LNCAP (cell line): ENCODE data around the gene GALNT18.

ENCODE experiments used
- TF ChIP-seq, protein P1 (sequence below): fragments of 450-650 bp; IDR thresholded peaks from 2 replicates; pipeline ENCODE4 v1.5.1; 2017; ENCODE audit warnings: mild to moderate bottlenecking

Gene GALNT18

DNA sequence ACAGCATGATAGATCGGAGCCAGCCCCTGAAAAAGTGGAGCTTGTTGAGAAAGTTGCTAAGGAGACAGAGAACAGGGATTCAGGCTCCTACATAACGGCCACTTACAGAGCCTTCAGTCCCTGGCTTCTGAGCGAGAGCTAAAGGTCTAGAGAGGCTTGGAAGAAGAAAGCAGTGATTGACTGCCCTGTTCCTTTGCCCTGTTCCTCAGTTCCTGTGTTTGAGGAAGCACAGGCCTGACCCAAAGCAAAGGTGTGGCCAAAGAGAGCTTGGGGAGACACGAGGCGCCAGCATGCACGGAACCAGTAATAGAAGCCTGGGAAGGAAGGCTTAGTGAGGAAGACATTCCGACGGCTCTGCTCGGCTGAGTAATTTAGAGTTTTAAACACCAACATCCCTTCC lies 194.7 kb downstream of the GALNT18 start:
- TF ChIP-seq, protein P1, sequence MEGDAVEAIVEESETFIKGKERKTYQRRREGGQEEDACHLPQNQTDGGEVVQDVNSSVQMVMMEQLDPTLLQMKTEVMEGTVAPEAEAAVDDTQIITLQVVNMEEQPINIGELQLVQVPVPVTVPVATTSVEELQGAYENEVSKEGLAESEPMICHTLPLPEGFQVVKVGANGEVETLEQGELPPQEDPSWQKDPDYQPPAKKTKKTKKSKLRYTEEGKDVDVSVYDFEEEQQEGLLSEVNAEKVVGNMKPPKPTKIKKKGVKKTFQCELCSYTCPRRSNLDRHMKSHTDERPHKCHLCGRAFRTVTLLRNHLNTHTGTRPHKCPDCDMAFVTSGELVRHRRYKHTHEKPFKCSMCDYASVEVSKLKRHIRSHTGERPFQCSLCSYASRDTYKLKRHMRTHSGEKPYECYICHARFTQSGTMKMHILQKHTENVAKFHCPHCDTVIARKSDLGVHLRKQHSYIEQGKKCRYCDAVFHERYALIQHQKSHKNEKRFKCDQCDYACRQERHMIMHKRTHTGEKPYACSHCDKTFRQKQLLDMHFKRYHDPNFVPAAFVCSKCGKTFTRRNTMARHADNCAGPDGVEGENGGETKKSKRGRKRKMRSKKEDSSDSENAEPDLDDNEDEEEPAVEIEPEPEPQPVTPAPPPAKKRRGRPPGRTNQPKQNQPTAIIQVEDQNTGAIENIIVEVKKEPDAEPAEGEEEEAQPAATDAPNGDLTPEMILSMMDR: no peak

DNA sequence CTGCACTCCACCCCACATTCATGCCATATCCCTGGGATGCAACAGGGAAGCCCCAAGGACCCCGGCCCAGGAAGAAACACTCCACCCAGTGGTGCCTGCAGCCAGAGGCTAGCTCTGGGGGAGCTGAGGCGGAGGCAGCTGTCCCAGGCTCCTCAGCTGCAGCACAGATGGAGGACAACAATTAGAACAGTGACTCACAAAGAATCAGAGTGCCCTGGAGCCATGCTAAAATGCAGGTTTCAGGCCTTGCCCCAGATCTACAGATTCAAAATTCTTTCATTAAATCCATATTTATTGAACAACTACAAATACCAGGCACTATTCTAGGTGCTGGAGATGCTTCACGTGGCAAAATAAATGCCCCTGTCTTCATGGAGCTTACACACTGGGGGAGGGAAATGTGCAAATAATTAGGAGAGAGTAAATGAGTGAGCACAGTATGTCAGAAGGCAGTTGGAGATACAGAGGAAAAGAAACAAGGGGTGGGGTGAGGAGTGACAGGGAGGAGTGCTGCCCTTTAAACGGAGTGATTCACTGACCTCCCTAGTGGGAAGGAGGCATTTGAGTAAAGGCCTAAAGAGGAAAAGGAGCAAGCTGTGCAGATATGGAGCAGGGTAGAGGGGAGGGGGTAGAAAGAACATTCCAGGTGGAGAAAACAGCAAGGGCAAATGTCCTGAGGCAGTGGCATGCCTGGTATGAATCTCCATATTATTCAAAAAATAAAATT lies 195.4 kb downstream of the GALNT18 start:
- TF ChIP-seq, protein P1: no peak

DNA sequence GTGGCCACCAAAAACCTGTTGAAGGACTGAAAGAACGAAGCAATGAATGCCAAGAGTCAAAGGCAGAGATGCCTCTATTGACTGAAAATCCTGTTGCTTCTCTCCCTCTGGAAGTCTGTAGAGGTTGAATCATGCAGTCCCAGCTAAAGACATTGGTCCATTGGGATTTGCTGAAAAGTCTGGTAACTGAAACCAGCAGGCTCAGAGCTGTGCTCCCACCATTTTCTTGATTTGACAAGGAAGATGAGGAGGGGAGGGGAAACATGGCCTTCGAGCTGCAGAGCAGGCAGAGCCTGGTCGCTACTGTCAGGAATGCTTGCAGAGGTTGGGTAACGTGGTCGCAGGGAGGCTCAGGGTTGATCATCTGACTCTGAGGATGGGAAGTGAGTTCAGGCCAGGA lies 196.0 kb downstream of the GALNT18 start:
- TF ChIP-seq, protein P1: no peak

DNA sequence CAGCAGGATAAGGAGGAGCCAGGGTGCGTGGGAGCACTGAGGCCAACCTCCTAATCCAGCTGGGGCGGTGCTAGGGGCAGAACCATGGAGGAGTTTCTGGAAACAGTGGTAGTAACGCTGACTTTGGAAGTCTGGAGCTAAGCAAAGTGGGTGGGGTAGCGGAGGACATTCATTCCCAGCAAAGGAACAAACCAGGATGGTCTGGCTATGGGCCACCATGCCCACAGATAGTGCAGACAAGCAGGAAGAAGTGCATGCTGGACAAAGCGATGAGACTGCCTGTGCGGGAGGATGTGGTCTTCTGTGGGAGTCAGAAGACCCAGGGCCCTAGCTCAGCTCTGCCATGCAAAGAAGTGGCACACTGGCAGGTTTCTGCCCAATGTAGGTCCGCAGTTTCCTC lies 197.1 kb downstream of the GALNT18 start:
- TF ChIP-seq, protein P1: no peak

DNA sequence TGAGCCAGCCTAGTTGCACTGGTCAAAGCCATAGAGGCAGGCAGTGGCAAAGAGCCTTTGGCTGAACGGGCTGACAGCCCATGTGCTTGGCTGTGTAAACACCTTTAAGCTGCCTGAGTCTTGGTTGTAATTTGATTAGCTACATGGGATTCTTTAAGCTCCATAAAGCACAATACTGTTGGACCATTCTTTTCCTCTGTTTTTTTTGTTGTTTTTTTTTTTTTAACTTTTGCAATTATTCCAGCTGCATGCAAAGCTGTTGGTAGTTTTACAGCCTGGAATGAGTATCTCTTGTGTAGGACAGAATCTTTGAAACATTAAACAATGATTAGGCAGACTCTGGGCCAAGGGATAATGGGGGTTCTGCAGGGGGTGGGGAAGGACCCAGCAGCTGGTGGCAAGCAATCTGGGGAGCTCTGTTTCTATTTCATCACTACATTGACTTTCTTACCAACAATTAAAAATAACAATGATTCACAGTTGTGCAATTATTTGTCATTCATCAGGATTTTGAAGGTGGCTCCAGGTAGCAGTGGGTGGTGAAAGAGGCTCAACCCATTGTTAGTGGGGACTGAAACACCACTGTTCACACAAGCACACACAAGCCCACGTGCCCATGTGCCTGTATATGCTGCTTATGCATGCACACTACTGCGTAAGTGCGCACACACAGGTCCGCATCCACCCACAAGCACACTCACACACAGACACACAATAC lies 199.2 kb downstream of the GALNT18 start:
- TF ChIP-seq, protein P1: no peak

DNA sequence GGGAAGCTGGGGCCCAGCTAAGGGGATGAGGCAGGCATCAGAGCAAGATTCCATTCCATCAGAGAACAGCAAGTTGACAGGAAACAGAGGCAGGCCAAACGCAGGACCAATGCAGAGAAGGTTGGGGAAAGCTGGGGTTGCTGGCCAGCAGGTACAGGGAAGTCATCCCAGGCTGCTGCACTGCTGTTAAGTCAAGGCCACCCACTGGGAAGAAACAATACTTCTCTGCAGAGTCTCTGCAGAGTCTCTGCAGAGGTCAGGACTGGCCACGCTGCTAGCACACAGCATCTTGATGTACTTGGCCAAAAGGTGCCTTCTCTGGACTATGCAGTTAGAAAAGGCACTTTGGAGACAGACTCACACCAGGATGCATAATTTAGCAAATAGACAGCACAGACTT lies 200.3 kb downstream of the GALNT18 start:
- TF ChIP-seq, protein P1: no peak

DNA sequence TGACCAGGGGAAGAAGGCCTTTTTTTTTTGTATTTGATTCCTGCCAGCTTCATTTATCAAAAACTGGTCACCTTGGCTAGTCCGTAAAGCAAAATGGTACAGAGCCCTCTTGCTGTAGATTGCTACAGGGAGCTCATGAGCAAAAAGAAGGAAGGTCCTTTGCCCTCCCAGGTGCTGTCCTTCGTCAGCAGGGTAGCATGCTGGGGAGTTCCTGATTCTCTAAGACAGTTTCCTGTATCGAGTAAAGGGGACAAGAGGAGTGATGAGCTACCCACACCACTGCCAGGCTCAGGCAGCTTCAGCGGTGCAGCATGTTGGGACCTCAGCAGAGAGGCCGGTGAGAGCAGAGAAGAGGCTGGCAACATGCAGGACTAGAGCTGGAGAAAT lies 200.9 kb downstream of the GALNT18 start:
- TF ChIP-seq, protein P1: no peak
